Measurements from ENCODE around the gene CAMSAP3. TPM values are rescaled to one million over a fixed set of nuclear protein-coding genes. Genes with fewer than 3 reads are reported as not detected.

CAMSAP3 gene
- polyA plus RNA-seq, 2 of the 4 experiments (the other 2 are of a cell fraction) = 1.3 to 3.6 TPM

GRCh38 chr19:7605490-7606222 lies 10.0 kb downstream of the CAMSAP3 start:
- Histone ChIP-seq H3K9me3 (no peaks in the 10 kb centered on the region), H3K4me2 (no peak overlapping the region), H3K27ac (no peak overlapping the region), H3K4me1 (no peaks in the 10 kb centered on the region), H3K4me3 (no peak overlapping the region)
- no peak for TF ChIP-seq BCL3 (IDR thresholded peaks at IDR 0.05)
- no peak for TF ChIP-seq JUNB (IDR thresholded peaks at IDR 0.05)
- no peak for TF ChIP-seq JUN (IDR thresholded peaks at IDR 0.05)
- no peak for TF ChIP-seq ZFP36 (IDR thresholded peaks at IDR 0.05; ENCODE audit: borderline replicate concordance, partially characterized antibody)
- no peak for TF ChIP-seq MYC (IDR thresholded peaks at IDR 0.05; ENCODE audit: borderline replicate concordance, low read length)
- TF ChIP-seq TFCP2L1 (CRISPR knock-in tag; IDR thresholded peaks at IDR 0.05) = no peak
- TF ChIP-seq POLR2A (IDR thresholded peaks at IDR 0.05; ENCODE audit: low read length) = no peak
- TF ChIP-seq FOSB (CRISPR knock-in tag; IDR thresholded peaks at IDR 0.05) = no peak
- TF ChIP-seq REST (IDR thresholded peaks at IDR 0.05) = no peak
- TF ChIP-seq FOSL2 (IDR thresholded peaks at IDR 0.05) = no peak
- no peak for TF ChIP-seq FOSL2 (CRISPR knock-in tag; IDR thresholded peaks at IDR 0.05)
- TF ChIP-seq CHD4 (IDR thresholded peaks at IDR 0.05; ENCODE audit: borderline replicate concordance) = no peak
- DNase-seq (ENCODE audit: low read depth in 1 of 2, low spot score in 1 of 2) (peak in 1 of 2 experiments; percentile 72), FAIRE-seq (no peak), ATAC-seq (peak; percentile 67 to 88)
- ChIA-PET POLR2A (interaction anchor here (1.0 to 1.2 kb wide), 2 partner anchors 24 to 32 kb away, joined by 3 to 5 read pairs; partner anchors contain the start of genes PET100 and XAB2), CTCF (interaction anchor here (1.0 to 3.3 kb wide), 3 partner anchors 8 to 75 kb away, joined by 3 to 13 read pairs (median 3); partner anchors contain the start of gene TRAPPC5)
- WGBS (ENCODE audit: missing lambda C conversion rate) = 48% methylated on average over 11 of the region's 14 CpGs

- DNase-seq (ENCODE audit: low read depth in 1 of 2, low spot score in 1 of 2) (no peak), ATAC-seq (no peak), FAIRE-seq (no peak)
- ChIA-PET POLR2A (no interaction called here), CTCF (interaction anchor here (1.7 to 3.3 kb wide), 2 partner anchors 9 to 75 kb away, joined by 3 to 13 read pairs; partner anchors contain the start of gene TRAPPC5)
- no peak overlapping the region for H3K4me2 ChIP-seq
- H3K4me3 ChIP-seq = no peak overlapping the region
- 88% methylated on average over 5 of the region's 17 CpGs for WGBS (ENCODE audit: missing lambda C conversion rate)
- H3K9me3 ChIP-seq = no peaks in the 10 kb centered on the region
- H3K4me1 ChIP-seq = no peaks in the 10 kb centered on the region
- no peak for TF ChIP-seq MAZ (IDR thresholded peaks at IDR 0.05; ENCODE audit: borderline replicate concordance, low read depth, low read length)
- TF ChIP-seq JUNB (IDR thresholded peaks at IDR 0.05) = no peak
- TF ChIP-seq FOSB (CRISPR knock-in tag; IDR thresholded peaks at IDR 0.05) = no peak
- no peak for TF ChIP-seq ZNF302 (CRISPR knock-in tag; IDR thresholded peaks at IDR 0.05)
- TF ChIP-seq FOXS1 (CRISPR knock-in tag; IDR thresholded peaks at IDR 0.05) = no peak
- TF ChIP-seq PHF8 (IDR thresholded peaks at IDR 0.05; ENCODE audit: borderline replicate concordance, low read depth) = no peak
- TF ChIP-seq TFCP2L1 (CRISPR knock-in tag; IDR thresholded peaks at IDR 0.05) = no peak
- no peak for TF ChIP-seq CHD4 (IDR thresholded peaks at IDR 0.05; ENCODE audit: borderline replicate concordance)
- H3K27ac ChIP-seq = no peak overlapping the region
Observed at GRCh38 chr19:7606289-7606688, 10.6 kb downstream of the CAMSAP3 start.

GRCh38 chr19:7607212-7607873 lies 11.7 kb downstream of the CAMSAP3 start:
- FAIRE-seq (no peak), DNase-seq (ENCODE audit: low read depth in 1 of 2, low spot score in 1 of 2) (no peak), ATAC-seq (no peak)
- 57% methylated on average over 1 of the region's 10 CpGs for WGBS (ENCODE audit: missing lambda C conversion rate)
- CTCF ChIA-PET = interaction anchor here (1.3 to 3.3 kb wide), 2 partner anchors 10 to 23 kb away, joined by 3 to 13 read pairs; no protein-coding TSS in a partner anchor
- H3K4me2 ChIP-seq = no peak overlapping the region
- H3K4me3 ChIP-seq = no peak overlapping the region
- no peak overlapping the region for H3K27ac ChIP-seq
- TF ChIP-seq ZFP36 (IDR thresholded peaks at IDR 0.05; ENCODE audit: borderline replicate concordance, partially characterized antibody) (peak; percentile 59), JUNB (IDR thresholded peaks at IDR 0.05) (no peak), HOXA7 (CRISPR knock-in tag; IDR thresholded peaks at IDR 0.05) (no peak)
- no peaks in the 10 kb centered on the region for H3K9me3 ChIP-seq
- POLR2A ChIA-PET = no interaction called here
- no peaks in the 10 kb centered on the region for H3K4me1 ChIP-seq
